Loucy (cell line): ENCODE measurements around the gene C14orf119.

Source experiments
- CTCF ChIP-seq: fragments of 200-600 bp; sonication (generic); conservative IDR thresholded peaks from 2 replicates; pipeline ENCODE4 v1.5.1; 2014; ENCODE audit warnings: mild to moderate bottlenecking, antibody characterized with exemption, low read length
- EZH2phosphoT487 ChIP-seq: fragments of 200-600 bp; IDR thresholded peaks from 2 replicates; pipeline ENCODE4 v1.6.1; 2018; ENCODE audit warnings: antibody characterized with exemption, mild to moderate bottlenecking, moderate library complexity, borderline replicate concordance

DNA sequence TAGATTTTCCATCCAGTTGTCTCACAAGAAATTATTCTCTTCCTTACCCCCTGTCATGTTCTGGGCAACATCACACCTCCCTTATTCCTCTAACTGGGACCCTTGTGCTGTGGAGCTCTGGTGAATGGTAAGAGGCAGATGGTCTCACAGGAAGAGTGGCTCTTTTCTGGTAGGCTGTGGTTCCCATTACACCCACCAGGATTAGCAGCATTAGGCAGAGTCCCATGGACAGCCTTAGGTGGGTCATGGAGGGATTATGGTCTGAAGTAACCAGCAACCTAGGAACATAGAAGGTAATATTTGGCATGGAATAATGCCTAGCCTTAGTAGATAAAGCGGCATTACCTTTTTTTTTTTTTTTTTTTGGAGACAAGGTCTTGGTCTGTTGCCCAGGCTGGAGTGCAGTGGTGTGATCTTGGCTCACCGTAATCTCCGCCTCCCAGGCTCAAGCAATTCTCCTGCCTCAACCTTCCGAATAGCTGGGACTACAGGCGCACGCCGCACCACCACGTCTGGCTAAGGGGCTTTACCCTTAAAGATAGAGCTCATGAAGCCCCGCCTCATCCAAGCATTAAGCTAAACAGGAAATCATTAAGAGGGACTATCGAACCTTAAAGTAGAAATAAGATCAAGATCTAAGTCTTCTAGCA is 4.0 kb downstream of the C14orf119 start:
- no peak for TF ChIP-seq CTCF
- TF ChIP-seq EZH2phosphoT487: no peak
